Measurements from ENCODE around the gene SEPTIN8.

GRCh38 chr5:132808866-132809265 is 31.8 kb upstream of the SEPTIN8 start:
- TF ChIP-seq USF2 (IDR thresholded peaks at IDR 0.05): no peak
- no peak for TF ChIP-seq CTCF (IDR thresholded peaks at IDR 0.05)
- TF ChIP-seq PHF8 (IDR thresholded peaks at IDR 0.05; ENCODE audit: borderline replicate concordance, low read depth): no peak
- TF ChIP-seq EP300 (IDR thresholded peaks at IDR 0.05): no peak
- TF ChIP-seq MAZ (IDR thresholded peaks at IDR 0.05; ENCODE audit: borderline replicate concordance, low read depth, low read length): no peak
- no peak for TF ChIP-seq POLR2A (IDR thresholded peaks at IDR 0.05; ENCODE audit: low read length)
- TF ChIP-seq, protein P1, sequence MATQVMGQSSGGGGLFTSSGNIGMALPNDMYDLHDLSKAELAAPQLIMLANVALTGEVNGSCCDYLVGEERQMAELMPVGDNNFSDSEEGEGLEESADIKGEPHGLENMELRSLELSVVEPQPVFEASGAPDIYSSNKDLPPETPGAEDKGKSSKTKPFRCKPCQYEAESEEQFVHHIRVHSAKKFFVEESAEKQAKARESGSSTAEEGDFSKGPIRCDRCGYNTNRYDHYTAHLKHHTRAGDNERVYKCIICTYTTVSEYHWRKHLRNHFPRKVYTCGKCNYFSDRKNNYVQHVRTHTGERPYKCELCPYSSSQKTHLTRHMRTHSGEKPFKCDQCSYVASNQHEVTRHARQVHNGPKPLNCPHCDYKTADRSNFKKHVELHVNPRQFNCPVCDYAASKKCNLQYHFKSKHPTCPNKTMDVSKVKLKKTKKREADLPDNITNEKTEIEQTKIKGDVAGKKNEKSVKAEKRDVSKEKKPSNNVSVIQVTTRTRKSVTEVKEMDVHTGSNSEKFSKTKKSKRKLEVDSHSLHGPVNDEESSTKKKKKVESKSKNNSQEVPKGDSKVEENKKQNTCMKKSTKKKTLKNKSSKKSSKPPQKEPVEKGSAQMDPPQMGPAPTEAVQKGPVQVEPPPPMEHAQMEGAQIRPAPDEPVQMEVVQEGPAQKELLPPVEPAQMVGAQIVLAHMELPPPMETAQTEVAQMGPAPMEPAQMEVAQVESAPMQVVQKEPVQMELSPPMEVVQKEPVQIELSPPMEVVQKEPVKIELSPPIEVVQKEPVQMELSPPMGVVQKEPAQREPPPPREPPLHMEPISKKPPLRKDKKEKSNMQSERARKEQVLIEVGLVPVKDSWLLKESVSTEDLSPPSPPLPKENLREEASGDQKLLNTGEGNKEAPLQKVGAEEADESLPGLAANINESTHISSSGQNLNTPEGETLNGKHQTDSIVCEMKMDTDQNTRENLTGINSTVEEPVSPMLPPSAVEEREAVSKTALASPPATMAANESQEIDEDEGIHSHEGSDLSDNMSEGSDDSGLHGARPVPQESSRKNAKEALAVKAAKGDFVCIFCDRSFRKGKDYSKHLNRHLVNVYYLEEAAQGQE (IDR thresholded peaks at IDR 0.05): no peak
- no peak for TF ChIP-seq MYC (IDR thresholded peaks at IDR 0.05; ENCODE audit: borderline replicate concordance, low read length)
- no peak for TF ChIP-seq HOXA7 (CRISPR knock-in tag; IDR thresholded peaks at IDR 0.05)
- TF ChIP-seq RFX5 (IDR thresholded peaks at IDR 0.05): no peak
- no peak for TF ChIP-seq FOSB (CRISPR knock-in tag; IDR thresholded peaks at IDR 0.05)
- no peak for TF ChIP-seq ELK1 (IDR thresholded peaks at IDR 0.05; ENCODE audit: low read depth, low read length)
- TF ChIP-seq RNF2 (IDR thresholded peaks at IDR 0.05; ENCODE audit: borderline replicate concordance, low read depth): no peak
- TF ChIP-seq MAX (IDR thresholded peaks at IDR 0.05): no peak
